IgD-negative memory B cell (primary cell): ENCODE measurements around the gene HS3ST3A1. TPM values are rescaled to one million over a fixed set of nuclear protein-coding genes. Genes with fewer than 3 reads are reported as not detected.

Experiments used
- H3K27ac Mint-ChIP-seq, 3 donors: one replicate each; pipeline ENCODE4 v1.8.0; 2020 to 2022; ENCODE audit warnings: mild to moderate bottlenecking in 3 of 3, mixed read lengths in 3 of 3, moderate library complexity in 1 of 3
- H3K27me3 Mint-ChIP-seq: one replicate; pipeline ENCODE4 v1.8.0; 2021; ENCODE audit warnings: mixed read lengths
- H3K36me3 Mint-ChIP-seq: one replicate; pipeline ENCODE4 v1.8.0; 2020; ENCODE audit warnings: mild to moderate bottlenecking, mixed read lengths
- H3K4me1 Mint-ChIP-seq, 3 donors: one replicate each; pipeline ENCODE4 v1.8.0; 2020 to 2022; ENCODE audit warnings: mixed read lengths in 3 of 3, mild to moderate bottlenecking in 1 of 3
- H3K4me3 Mint-ChIP-seq, 4 donors: one replicate each; pipeline ENCODE4 v1.8.0; 2020 to 2022; ENCODE audit warnings: mild to moderate bottlenecking in 4 of 4, mixed read lengths in 4 of 4, moderate library complexity in 3 of 4
- H3K9me3 Mint-ChIP-seq, 3 donors: one replicate each; pipeline ENCODE4 v1.8.0; 2020 to 2021; ENCODE audit warnings: mixed read lengths in 3 of 3, mild to moderate bottlenecking in 1 of 3
- polyA plus RNA-seq: library from polyadenylated mRNA; unstranded; fragments of 300-500 nt; fragmentation: Illumina TruSeq; gene quantifications from one replicate; pipeline ENCODE4 v1.2.3, GENCODE V29; 2021

Gene HS3ST3A1
- polyA plus RNA-seq, 1 donor from 2014 or later: 0.44 TPM

- no peak overlapping the region for H3K4me3 Mint-ChIP-seq
- no peaks in the 10 kb centered on the region for H3K27me3 Mint-ChIP-seq
- H3K9me3 Mint-ChIP-seq: peaks cover 0 to 8% (median 1%) of the 10 kb centered on the region in 3 donors
- H3K27ac Mint-ChIP-seq: no peak overlapping the region
- no peaks in the 10 kb centered on the region for H3K4me1 Mint-ChIP-seq
- no peaks in the 10 kb centered on the region for H3K36me3 Mint-ChIP-seq
Measured at GRCh38 chr17:13544292-13544691, 57.4 kb downstream of the HS3ST3A1 start.

GRCh38 chr17:13542636-13543035 is 59.1 kb downstream of the HS3ST3A1 start:
- Mint-ChIP-seq H3K27ac (no peak overlapping the region), H3K27me3 (no peaks in the 10 kb centered on the region), H3K4me3 (no peak overlapping the region), H3K36me3 (no peaks in the 10 kb centered on the region), H3K9me3 (peaks cover 0 to 2% (median 1%) of the 10 kb centered on the region in 3 donors), H3K4me1 (no peaks in the 10 kb centered on the region)

- Mint-ChIP-seq H3K4me3 (no peak overlapping the region), H3K9me3 (peaks cover 0 to 8% (median 1%) of the 10 kb centered on the region in 3 donors), H3K27me3 (no peaks in the 10 kb centered on the region), H3K27ac (no peak overlapping the region), H3K36me3 (no peaks in the 10 kb centered on the region), H3K4me1 (no peaks in the 10 kb centered on the region)
Measured at GRCh38 chr17:13541032-13541480, 60.7 kb downstream of the HS3ST3A1 start.

GRCh38 chr17:13540546-13540945 is 61.2 kb downstream of the HS3ST3A1 start:
- H3K36me3 Mint-ChIP-seq: no peaks in the 10 kb centered on the region
- no peaks in the 10 kb centered on the region for H3K4me1 Mint-ChIP-seq
- H3K27me3 Mint-ChIP-seq: no peaks in the 10 kb centered on the region
- H3K4me3 Mint-ChIP-seq: no peak overlapping the region
- H3K27ac Mint-ChIP-seq: no peak overlapping the region
- peaks cover 0 to 6% (median 1%) of the 10 kb centered on the region in 3 donors for H3K9me3 Mint-ChIP-seq

- Mint-ChIP-seq H3K4me3 (no peak overlapping the region), H3K27ac (no peak overlapping the region), H3K9me3 (peaks cover 1 to 6% (median 4%) of the 10 kb centered on the region in 3 donors), H3K27me3 (no peaks in the 10 kb centered on the region), H3K36me3 (no peaks in the 10 kb centered on the region), H3K4me1 (no peaks in the 10 kb centered on the region)
Measured at GRCh38 chr17:13539421-13539820, 62.3 kb downstream of the HS3ST3A1 start.

GRCh38 chr17:13538841-13539411 is 62.8 kb downstream of the HS3ST3A1 start:
- H3K4me1 Mint-ChIP-seq: no peaks in the 10 kb centered on the region
- no peak overlapping the region for H3K4me3 Mint-ChIP-seq
- H3K27me3 Mint-ChIP-seq: no peaks in the 10 kb centered on the region
- no peaks in the 10 kb centered on the region for H3K36me3 Mint-ChIP-seq
- H3K9me3 Mint-ChIP-seq: peaks cover 1 to 7% (median 6%) of the 10 kb centered on the region in 3 donors
- H3K27ac Mint-ChIP-seq: no peak overlapping the region

GRCh38 chr17:13537871-13538643 is 63.7 kb downstream of the HS3ST3A1 start:
- H3K27me3 Mint-ChIP-seq: no peaks in the 10 kb centered on the region
- peaks cover 1 to 10% (median 8%) of the 10 kb centered on the region in 3 donors for H3K9me3 Mint-ChIP-seq
- no peaks in the 10 kb centered on the region for H3K4me1 Mint-ChIP-seq
- no peak overlapping the region for H3K4me3 Mint-ChIP-seq
- H3K36me3 Mint-ChIP-seq: no peaks in the 10 kb centered on the region
- H3K27ac Mint-ChIP-seq: no peak overlapping the region

GRCh38 chr17:13537167-13537731 is 64.5 kb downstream of the HS3ST3A1 start:
- Mint-ChIP-seq H3K36me3 (no peaks in the 10 kb centered on the region), H3K27me3 (no peaks in the 10 kb centered on the region), H3K4me3 (no peak overlapping the region), H3K4me1 (no peaks in the 10 kb centered on the region), H3K9me3 (peaks cover 0 to 10% (median 8%) of the 10 kb centered on the region in 3 donors), H3K27ac (no peak overlapping the region)

GRCh38 chr17:13534946-13535345 is 66.8 kb downstream of the HS3ST3A1 start:
- no peaks in the 10 kb centered on the region for H3K4me1 Mint-ChIP-seq
- H3K4me3 Mint-ChIP-seq: no peak overlapping the region
- H3K27ac Mint-ChIP-seq: no peak overlapping the region
- no peaks in the 10 kb centered on the region for H3K36me3 Mint-ChIP-seq
- H3K9me3 Mint-ChIP-seq: peaks cover 2 to 12% (median 8%) of the 10 kb centered on the region in 3 donors
- peaks cover 2% of the 10 kb centered on the region for H3K27me3 Mint-ChIP-seq

GRCh38 chr17:13531721-13532120 is 70.0 kb downstream of the HS3ST3A1 start:
- Mint-ChIP-seq H3K27ac (no peak overlapping the region), H3K36me3 (no peaks in the 10 kb centered on the region), H3K4me3 (no peak overlapping the region), H3K4me1 (no peaks in the 10 kb centered on the region), H3K27me3 (peaks cover 2% of the 10 kb centered on the region), H3K9me3 (peaks cover 3 to 12% (median 4%) of the 10 kb centered on the region in 3 donors)

GRCh38 chr17:13525876-13526275 is 75.9 kb downstream of the HS3ST3A1 start:
- H3K4me3 Mint-ChIP-seq: no peak overlapping the region
- peaks cover 2% of the 10 kb centered on the region for H3K27me3 Mint-ChIP-seq
- peaks cover 0 to 4% (median 1%) of the 10 kb centered on the region in 3 donors for H3K9me3 Mint-ChIP-seq
- no peaks in the 10 kb centered on the region for H3K4me1 Mint-ChIP-seq
- no peak overlapping the region for H3K27ac Mint-ChIP-seq
- no peaks in the 10 kb centered on the region for H3K36me3 Mint-ChIP-seq

- H3K27me3 Mint-ChIP-seq: no peaks in the 10 kb centered on the region
Measured at GRCh38 chr17:13523164-13523563, 78.6 kb downstream of the HS3ST3A1 start.

GRCh38 chr17:13522749-13523148 is 79.0 kb downstream of the HS3ST3A1 start:
- no peaks in the 10 kb centered on the region for H3K9me3 Mint-ChIP-seq
- H3K4me3 Mint-ChIP-seq: no peak overlapping the region
- H3K36me3 Mint-ChIP-seq: no peaks in the 10 kb centered on the region
- H3K4me1 Mint-ChIP-seq: no peaks in the 10 kb centered on the region
- peak overlapping the region in 1 of 3 donors; percentile 47 for H3K27ac Mint-ChIP-seq
- no peaks in the 10 kb centered on the region for H3K27me3 Mint-ChIP-seq

More at GRCh38 chr17:13523164-13523563, 78.6 kb downstream of the HS3ST3A1 start:
- Mint-ChIP-seq H3K4me3 (no peak overlapping the region), H3K9me3 (no peaks in the 10 kb centered on the region), H3K36me3 (no peaks in the 10 kb centered on the region), H3K27ac (no peak overlapping the region), H3K4me1 (no peaks in the 10 kb centered on the region)

- Mint-ChIP-seq H3K27ac (no peak overlapping the region), H3K36me3 (no peaks in the 10 kb centered on the region), H3K4me3 (no peak overlapping the region), H3K4me1 (no peaks in the 10 kb centered on the region), H3K27me3 (no peaks in the 10 kb centered on the region), H3K9me3 (no peaks in the 10 kb centered on the region)
Measured at GRCh38 chr17:13521784-13522183, 79.9 kb downstream of the HS3ST3A1 start.

GRCh38 chr17:13520899-13521572 is 80.7 kb downstream of the HS3ST3A1 start:
- H3K4me3 Mint-ChIP-seq: no peak overlapping the region
- H3K9me3 Mint-ChIP-seq: no peaks in the 10 kb centered on the region
- no peak overlapping the region for H3K27ac Mint-ChIP-seq
- H3K27me3 Mint-ChIP-seq: no peaks in the 10 kb centered on the region
- H3K36me3 Mint-ChIP-seq: no peaks in the 10 kb centered on the region
- no peaks in the 10 kb centered on the region for H3K4me1 Mint-ChIP-seq
